LNCaP clone FGC (cell line): ENCODE results near the gene ABCA12.

Experiments used
- DNase-seq: peaks from one replicate; pipeline ENCODE4 v3.0.0-alpha.2; 2011; ENCODE audit warnings: low read depth
- H3K4me3 ChIP-seq: 2 replicates; pipeline ENCODE4 v1.5.1; 2011; ENCODE audit warnings: mild to moderate bottlenecking, low read depth, low read length, control low read depth
- CTCF ChIP-seq: IDR thresholded peaks from 2 replicates; pipeline ENCODE4 v1.5.1; 2012; ENCODE audit warnings: mild to moderate bottlenecking; ENCODE audit not compliant: control insufficient read depth, insufficient read depth; ENCODE audit errors: extremely low read depth

Gene ABCA12

GRCh38 chr2:215136669-215137328 is 1.6 kb downstream of the ABCA12 start:
- TF ChIP-seq CTCF: no peak
- H3K4me3 ChIP-seq: no peak overlapping the region
- no peak for DNase-seq

- TF ChIP-seq CTCF: no peak
- H3K4me3 ChIP-seq: no peak overlapping the region
- DNase-seq: no peak
Observed at GRCh38 chr2:215120401-215120800, 18.0 kb downstream of the ABCA12 start.

DNA sequence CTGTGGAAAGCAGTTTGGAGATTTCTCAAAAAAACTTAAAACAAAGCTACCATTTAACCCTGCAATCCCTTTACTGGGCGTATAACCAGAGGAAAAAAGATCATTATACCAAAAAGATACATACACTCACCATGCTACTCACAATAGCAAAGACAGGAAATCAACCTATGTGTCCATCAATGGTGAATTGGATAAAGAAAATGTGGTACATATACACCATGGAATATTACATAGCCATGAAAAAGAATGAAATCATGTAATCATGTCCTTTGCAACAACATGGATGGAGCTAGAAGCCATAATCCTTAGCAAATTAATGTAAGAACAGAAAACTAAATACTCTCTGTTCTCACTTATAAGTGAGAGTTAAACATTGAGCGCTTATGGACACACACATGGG is 18.6 kb downstream of the ABCA12 start:
- no peak for TF ChIP-seq CTCF
- H3K4me3 ChIP-seq: no peak overlapping the region
- no peak for DNase-seq

DNA sequence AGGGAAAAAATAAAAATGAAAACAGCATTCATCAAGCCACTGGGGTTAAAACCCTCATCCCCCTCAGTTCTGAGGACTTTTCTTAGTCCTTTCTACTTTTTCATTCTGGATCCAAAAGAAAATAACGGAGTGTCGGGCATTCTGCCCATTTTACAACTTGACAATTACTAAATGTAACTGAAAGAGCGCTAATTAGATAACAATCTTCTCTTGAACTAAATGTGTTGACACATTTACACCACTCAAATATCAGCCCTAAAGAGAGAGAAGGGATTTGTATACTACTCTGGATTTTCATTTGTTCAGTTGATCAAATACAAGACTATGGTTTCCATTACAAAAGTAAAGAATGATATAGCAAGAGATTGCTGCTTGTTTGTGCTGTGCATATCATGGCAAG is 27.5 kb downstream of the ABCA12 start:
- no peak for TF ChIP-seq CTCF
- no peak overlapping the region for H3K4me3 ChIP-seq
- no peak for DNase-seq

GRCh38 chr2:215107216-215108056 is 31.0 kb downstream of the ABCA12 start:
- no peak overlapping the region for H3K4me3 ChIP-seq
- no peak for DNase-seq
- no peak for TF ChIP-seq CTCF

DNA sequence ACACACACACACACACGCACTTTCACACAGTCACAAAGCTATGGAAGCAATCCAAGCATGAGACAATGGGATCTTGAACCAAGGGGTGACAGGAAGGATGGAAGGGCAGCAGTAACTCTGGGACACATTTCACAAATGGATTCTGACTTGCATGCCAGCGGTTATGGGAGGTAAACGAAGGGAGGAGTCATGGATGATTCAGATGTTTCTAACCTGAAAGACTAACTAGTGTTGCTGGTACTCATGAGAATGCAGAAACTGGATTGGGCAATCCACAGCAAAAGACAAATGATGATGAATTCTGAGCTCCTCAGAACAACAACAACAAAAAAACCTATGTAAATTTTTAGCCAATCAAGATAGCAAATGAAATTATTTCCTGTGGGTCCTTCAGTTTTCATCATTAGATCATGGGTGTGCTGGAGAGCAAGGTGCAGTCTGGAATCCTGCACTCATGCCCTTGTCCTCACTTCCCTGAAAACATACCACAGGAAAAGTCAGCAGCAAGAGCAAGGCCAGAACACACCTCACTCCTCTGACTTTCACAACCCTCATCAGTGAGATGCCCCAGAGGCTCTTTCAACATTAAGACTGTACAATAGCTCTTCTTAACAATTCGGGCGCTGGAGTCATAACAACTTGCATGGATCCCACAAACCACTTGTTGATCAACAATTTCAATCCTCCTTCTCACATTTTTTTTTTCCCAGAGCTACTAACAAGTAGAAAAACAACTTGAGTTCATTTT is 32.6 kb downstream of the ABCA12 start:
- TF ChIP-seq CTCF: no peak
- DNase-seq: no peak
- H3K4me3 ChIP-seq: no peak overlapping the region
